Upper lobe of right lung (tissue), 1 donor: ENCODE measurements around the gene WDR5. TPM values are rescaled to one million over a fixed set of nuclear protein-coding genes. Genes with fewer than 3 reads are reported as not detected.

Experiments
- ATAC-seq: fragments of 200-7000 bp; cut with Tn5 transposase; one replicate; pipeline ENCODE4 v1.9.1; 2020; ENCODE audit warnings: mild to moderate bottlenecking, moderate library complexity
- DNase-seq: peaks from one replicate; pipeline ENCODE4 v3.0.0-alpha.2; 2020
- H3K27ac ChIP-seq: fragments of 200-600 bp; one replicate; pipeline ENCODE4 v1.8.0; 2022
- H3K27me3 ChIP-seq: fragments of 200-600 bp; one replicate; pipeline ENCODE4 v1.8.0; 2022; ENCODE audit warnings: mild to moderate bottlenecking
- H3K36me3 ChIP-seq: fragments of 200-600 bp; one replicate; pipeline ENCODE4 v1.8.0; 2022
- H3K4me1 ChIP-seq: fragments of 200-600 bp; one replicate; pipeline ENCODE4 v1.8.0; 2022
- H3K4me3 ChIP-seq: fragments of 200-600 bp; one replicate; pipeline ENCODE4 v1.8.0; 2022; ENCODE audit warnings: mild to moderate bottlenecking
- H3K9me3 ChIP-seq: fragments of 200-600 bp; one replicate; pipeline ENCODE4 v1.8.0; 2022
- CTCF ChIP-seq: fragments of 200-600 bp; IDR thresholded peaks from one replicate; pipeline ENCODE4 v1.8.0; 2022; ENCODE audit warnings: antibody characterized with exemption
- intact Hi-C: fragments of 100-400 bp; cut with DNase I; formaldehyde crosslinking; loops from one replicate; pipeline ENCODE4 v1.11.0; 2022
- total RNA-seq: library from RNA; stranded (reverse); fragmentation: NEBNext Ultra II Directional; extraction: Animal tissue kit (Norgen Biotek cat#: 25700); gene quantifications from one replicate; pipeline ENCODE4 v1.2.1, GENCODE V29; 2021
- donor health status: DM: no; HTN: yes; CAD: no; lungs with severe emphysema.

The WDR5 gene
- total RNA-seq, 1 donor from 2014 or later = 26.6 TPM

- no peaks in the 10 kb centered on the region for H3K36me3 ChIP-seq
- no peak for TF ChIP-seq CTCF
- intact Hi-C loops = no loop called here
- no peaks in the 10 kb centered on the region for H3K27me3 ChIP-seq
- no peak overlapping the region for H3K4me3 ChIP-seq
- H3K9me3 ChIP-seq = no peaks in the 10 kb centered on the region
- DNase-seq (peak; percentile 3), ATAC-seq (no peak)
- H3K4me1 ChIP-seq = no peaks in the 10 kb centered on the region
- H3K27ac ChIP-seq = no peak overlapping the region
Observed at GRCh38 chr9:134198791-134199190, 62.9 kb downstream of the WDR5 start.

- H3K4me3 ChIP-seq = no peak overlapping the region
- no peaks in the 10 kb centered on the region for H3K27me3 ChIP-seq
- H3K36me3 ChIP-seq = no peaks in the 10 kb centered on the region
- H3K27ac ChIP-seq = no peak overlapping the region
- H3K9me3 ChIP-seq = no peaks in the 10 kb centered on the region
- H3K4me1 ChIP-seq = no peaks in the 10 kb centered on the region
- DNase-seq = peak; percentile 7
- no peak for TF ChIP-seq CTCF
- ATAC-seq = peak; percentile 70
- intact Hi-C loops = no loop called here
Observed at GRCh38 chr9:134200730-134201129, 64.8 kb downstream of the WDR5 start.

- ATAC-seq (no peak), DNase-seq (no peak)
- Histone ChIP-seq H3K36me3 (no peaks in the 10 kb centered on the region), H3K4me1 (no peaks in the 10 kb centered on the region), H3K27ac (no peak overlapping the region), H3K9me3 (no peaks in the 10 kb centered on the region), H3K4me3 (no peak overlapping the region), H3K27me3 (no peaks in the 10 kb centered on the region)
- intact Hi-C loops = no loop called here
- TF ChIP-seq CTCF = no peak
Observed at GRCh38 chr9:134203224-134203623, 67.3 kb downstream of the WDR5 start.

- H3K27ac ChIP-seq = no peak overlapping the region
Observed at GRCh38 chr9:134204041-134204440, 68.2 kb downstream of the WDR5 start.

DNA sequence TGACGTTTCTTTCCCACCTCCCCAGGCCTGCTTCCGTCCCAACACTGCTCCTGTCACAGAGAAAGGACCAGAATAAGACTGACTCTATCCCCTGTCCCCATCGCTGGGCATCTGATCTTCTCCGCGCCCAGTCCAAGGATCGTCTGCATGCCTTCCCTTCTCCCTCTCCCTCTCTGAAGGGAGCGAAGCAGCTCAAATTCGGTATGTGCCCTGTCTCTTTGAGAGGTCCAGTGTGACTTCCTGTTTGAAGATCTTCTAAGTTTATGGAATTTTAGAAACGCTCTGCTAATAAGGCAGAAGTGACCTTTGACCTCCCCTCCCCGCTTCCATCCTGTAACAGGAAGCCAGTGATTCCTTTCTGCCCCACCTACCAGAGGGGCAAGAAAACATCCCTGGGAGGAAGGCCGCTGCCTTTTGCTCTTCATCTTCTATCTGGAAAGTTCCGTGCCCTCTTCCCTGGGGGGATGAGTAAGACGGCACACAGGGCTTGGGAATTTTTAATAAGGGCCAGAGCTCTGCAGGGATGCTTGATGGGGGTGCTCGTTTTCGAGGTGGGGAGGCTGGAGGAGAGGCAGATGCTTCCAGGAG is 69.2 kb downstream of the WDR5 start:
- ATAC-seq = no peak
- peak; percentile 8 for DNase-seq
- H3K27ac ChIP-seq = no peak overlapping the region

More at GRCh38 chr9:134204041-134204440, 68.2 kb downstream of the WDR5 start:
- no peak for TF ChIP-seq CTCF
- H3K27me3 ChIP-seq = no peaks in the 10 kb centered on the region
- H3K9me3 ChIP-seq = no peaks in the 10 kb centered on the region
- H3K4me1 ChIP-seq = no peaks in the 10 kb centered on the region
- intact Hi-C loops = no loop called here
- H3K36me3 ChIP-seq = no peaks in the 10 kb centered on the region
- H3K4me3 ChIP-seq = no peak overlapping the region
- ATAC-seq (no peak), DNase-seq (peak; percentile 45)

More for the DNA sequence above, 69.2 kb downstream of the WDR5 start:
- no peaks in the 10 kb centered on the region for H3K27me3 ChIP-seq
- intact Hi-C loops = no loop called here
- H3K4me3 ChIP-seq = no peak overlapping the region
- no peaks in the 10 kb centered on the region for H3K9me3 ChIP-seq
- TF ChIP-seq CTCF = no peak
- no peaks in the 10 kb centered on the region for H3K4me1 ChIP-seq
- no peaks in the 10 kb centered on the region for H3K36me3 ChIP-seq
